ENCODE measurements around the gene STPG2.

The STPG2 gene

GRCh38 chr4:98150092-98150761, 7.0 kb upstream of the STPG2 start:
- Histone ChIP-seq H3K4me1 (ENCODE audit: control insufficient read depth, insufficient read depth, low read length, unreplicated experiment) (peaks cover 14% of the 10 kb centered on the region), H3K27ac (ENCODE audit: low read depth, low read length) (no peak overlapping the region), H3K79me2 (ENCODE audit: control insufficient read depth, insufficient read depth, low read length, unreplicated experiment) (no peaks in the 10 kb centered on the region), H3K27me3 (ENCODE audit: insufficient read depth, low read length) (no peaks in the 10 kb centered on the region), H3K4me3 (ENCODE audit: low read depth, low read length) (no peak overlapping the region), H3K36me3 (ENCODE audit: insufficient read depth, low read length) (no peaks in the 10 kb centered on the region), H2AFZ (ENCODE audit: low read length, unreplicated experiment) (no peak overlapping the region)

GRCh38 chr4:98148856-98149255, 5.6 kb upstream of the STPG2 start:
- Histone ChIP-seq H3K79me2 (ENCODE audit: control insufficient read depth, insufficient read depth, low read length, unreplicated experiment) (no peaks in the 10 kb centered on the region), H3K4me1 (ENCODE audit: control insufficient read depth, insufficient read depth, low read length, unreplicated experiment) (peaks cover 14% of the 10 kb centered on the region), H3K27ac (ENCODE audit: low read depth, low read length) (no peak overlapping the region), H3K27me3 (ENCODE audit: insufficient read depth, low read length) (no peaks in the 10 kb centered on the region), H3K36me3 (ENCODE audit: insufficient read depth, low read length) (no peaks in the 10 kb centered on the region), H3K4me3 (ENCODE audit: low read depth, low read length) (0 out of 2 replicates have a peak overlapping the region, but pooled peaks have one; percentile 50), H2AFZ (ENCODE audit: low read length, unreplicated experiment) (peak overlapping the region; percentile 57)

GRCh38 chr4:98126141-98126540, 17.1 kb downstream of the STPG2 start:
- Histone ChIP-seq H3K27me3 (ENCODE audit: insufficient read depth, low read length) (no peaks in the 10 kb centered on the region), H3K4me1 (ENCODE audit: control insufficient read depth, insufficient read depth, low read length, unreplicated experiment) (no peaks in the 10 kb centered on the region), H3K36me3 (ENCODE audit: insufficient read depth, low read length) (no peaks in the 10 kb centered on the region), H3K4me3 (ENCODE audit: low read depth, low read length) (no peak overlapping the region), H2AFZ (ENCODE audit: low read length, unreplicated experiment) (no peak overlapping the region), H3K27ac (ENCODE audit: low read depth, low read length) (no peak overlapping the region), H3K79me2 (ENCODE audit: control insufficient read depth, insufficient read depth, low read length, unreplicated experiment) (no peaks in the 10 kb centered on the region)

- no peaks in the 10 kb centered on the region for H3K79me2 ChIP-seq (ENCODE audit: control insufficient read depth, insufficient read depth, low read length, unreplicated experiment)
- no peak overlapping the region for H2AFZ ChIP-seq (ENCODE audit: low read length, unreplicated experiment)
- no peak overlapping the region for H3K4me3 ChIP-seq (ENCODE audit: low read depth, low read length)
- no peaks in the 10 kb centered on the region for H3K27me3 ChIP-seq (ENCODE audit: insufficient read depth, low read length)
- H3K4me1 ChIP-seq (ENCODE audit: control insufficient read depth, insufficient read depth, low read length, unreplicated experiment) = no peaks in the 10 kb centered on the region
- no peaks in the 10 kb centered on the region for H3K36me3 ChIP-seq (ENCODE audit: insufficient read depth, low read length)
- H3K27ac ChIP-seq (ENCODE audit: low read depth, low read length) = no peak overlapping the region
Measured at GRCh38 chr4:98125585-98125984, 17.7 kb downstream of the STPG2 start.

GRCh38 chr4:98117363-98117762, 25.9 kb downstream of the STPG2 start:
- Histone ChIP-seq H3K27ac (ENCODE audit: low read depth, low read length) (no peak overlapping the region), H2AFZ (ENCODE audit: low read length, unreplicated experiment) (no peak overlapping the region), H3K4me3 (ENCODE audit: low read depth, low read length) (no peak overlapping the region), H3K36me3 (ENCODE audit: insufficient read depth, low read length) (no peaks in the 10 kb centered on the region; the same call in 1 of the 2 replicates), H3K4me1 (ENCODE audit: control insufficient read depth, insufficient read depth, low read length, unreplicated experiment) (no peaks in the 10 kb centered on the region), H3K27me3 (ENCODE audit: insufficient read depth, low read length) (no peaks in the 10 kb centered on the region), H3K79me2 (ENCODE audit: control insufficient read depth, insufficient read depth, low read length, unreplicated experiment) (no peaks in the 10 kb centered on the region)

DNA sequence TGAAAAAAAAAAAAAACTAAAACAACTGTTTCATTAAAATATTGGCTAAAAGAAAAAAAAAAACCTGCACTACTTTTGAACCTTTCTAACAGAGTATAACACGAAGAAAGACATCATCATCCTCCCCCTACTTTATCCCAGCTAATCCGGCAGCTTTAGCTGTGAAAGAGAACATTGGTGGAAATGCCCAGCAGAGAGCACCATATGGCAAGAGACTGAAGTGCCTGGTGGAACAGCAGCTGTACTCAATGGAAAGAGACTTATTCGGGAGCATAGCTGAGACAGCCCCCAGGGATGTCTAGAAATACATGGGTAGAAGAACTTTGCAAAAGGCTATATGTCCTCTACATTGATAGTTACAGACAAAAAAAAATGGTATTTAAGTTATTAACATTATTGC, 30.3 kb downstream of the STPG2 start:
- no peaks in the 10 kb centered on the region; the same call in 1 of the 2 replicates for H3K36me3 ChIP-seq (ENCODE audit: insufficient read depth, low read length)
- H2AFZ ChIP-seq (ENCODE audit: low read length, unreplicated experiment) = no peak overlapping the region
- H3K79me2 ChIP-seq (ENCODE audit: control insufficient read depth, insufficient read depth, low read length, unreplicated experiment) = no peaks in the 10 kb centered on the region
- no peaks in the 10 kb centered on the region for H3K27me3 ChIP-seq (ENCODE audit: insufficient read depth, low read length)
- no peaks in the 10 kb centered on the region for H3K4me1 ChIP-seq (ENCODE audit: control insufficient read depth, insufficient read depth, low read length, unreplicated experiment)
- H3K4me3 ChIP-seq (ENCODE audit: low read depth, low read length) = no peak overlapping the region
- no peak overlapping the region for H3K27ac ChIP-seq (ENCODE audit: low read depth, low read length)

DNA sequence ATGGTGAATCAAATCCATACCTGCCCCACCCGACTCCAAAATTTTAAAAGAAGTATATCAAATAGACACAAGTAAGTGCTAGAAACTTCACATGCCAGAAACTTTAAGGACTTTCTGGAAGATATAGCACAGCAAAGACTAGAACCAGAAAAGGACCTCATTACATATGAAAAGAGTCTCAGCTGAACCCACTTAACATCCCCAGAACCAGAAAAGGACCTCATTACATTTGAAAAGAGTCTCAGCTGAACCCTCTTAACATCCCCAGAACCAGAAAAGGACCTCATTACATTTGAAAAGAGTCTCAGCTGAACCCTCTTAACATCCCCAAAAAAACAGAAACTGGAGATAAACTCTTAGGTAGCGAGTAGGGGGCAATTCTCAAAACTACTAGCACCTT, 32.3 kb downstream of the STPG2 start:
- H3K4me1 ChIP-seq (ENCODE audit: control insufficient read depth, insufficient read depth, low read length, unreplicated experiment) = no peaks in the 10 kb centered on the region
- 0 out of 2 replicates have a peak, but pooled peaks cover 3% of the 10 kb centered on the region for H3K27me3 ChIP-seq (ENCODE audit: insufficient read depth, low read length)
- no peaks in the 10 kb centered on the region for H3K36me3 ChIP-seq (ENCODE audit: insufficient read depth, low read length)
- H3K27ac ChIP-seq (ENCODE audit: low read depth, low read length) = no peak overlapping the region
- H2AFZ ChIP-seq (ENCODE audit: low read length, unreplicated experiment) = no peak overlapping the region
- no peak overlapping the region for H3K4me3 ChIP-seq (ENCODE audit: low read depth, low read length)
- H3K79me2 ChIP-seq (ENCODE audit: control insufficient read depth, insufficient read depth, low read length, unreplicated experiment) = no peaks in the 10 kb centered on the region

GRCh38 chr4:98110214-98110613, 33.1 kb downstream of the STPG2 start:
- Histone ChIP-seq H2AFZ (ENCODE audit: low read length, unreplicated experiment) (no peak overlapping the region), H3K4me1 (ENCODE audit: control insufficient read depth, insufficient read depth, low read length, unreplicated experiment) (no peaks in the 10 kb centered on the region), H3K4me3 (ENCODE audit: low read depth, low read length) (no peak overlapping the region), H3K27ac (ENCODE audit: low read depth, low read length) (no peak overlapping the region), H3K27me3 (ENCODE audit: insufficient read depth, low read length) (0 out of 2 replicates have a peak, but pooled peaks cover 3% of the 10 kb centered on the region), H3K36me3 (ENCODE audit: insufficient read depth, low read length) (no peaks in the 10 kb centered on the region), H3K79me2 (ENCODE audit: control insufficient read depth, insufficient read depth, low read length, unreplicated experiment) (no peaks in the 10 kb centered on the region)

- no peak overlapping the region for H3K4me3 ChIP-seq (ENCODE audit: low read depth, low read length)
- H3K27ac ChIP-seq (ENCODE audit: low read depth, low read length) = no peak overlapping the region
- H2AFZ ChIP-seq (ENCODE audit: low read length, unreplicated experiment) = no peak overlapping the region
- H3K4me1 ChIP-seq (ENCODE audit: control insufficient read depth, insufficient read depth, low read length, unreplicated experiment) = no peaks in the 10 kb centered on the region
- 0 out of 2 replicates have a peak, but pooled peaks cover 3% of the 10 kb centered on the region for H3K27me3 ChIP-seq (ENCODE audit: insufficient read depth, low read length)
- H3K79me2 ChIP-seq (ENCODE audit: control insufficient read depth, insufficient read depth, low read length, unreplicated experiment) = no peaks in the 10 kb centered on the region
- H3K36me3 ChIP-seq (ENCODE audit: insufficient read depth, low read length) = no peaks in the 10 kb centered on the region
Measured at GRCh38 chr4:98102660-98103059, 40.6 kb downstream of the STPG2 start.

- H2AFZ ChIP-seq (ENCODE audit: low read length, unreplicated experiment) = no peak overlapping the region
- no peaks in the 10 kb centered on the region for H3K4me1 ChIP-seq (ENCODE audit: control insufficient read depth, insufficient read depth, low read length, unreplicated experiment)
- peaks cover 6% of the 10 kb centered on the region; the same call in 1 of the 2 replicates for H3K27me3 ChIP-seq (ENCODE audit: insufficient read depth, low read length)
- H3K4me3 ChIP-seq (ENCODE audit: low read depth, low read length) = no peak overlapping the region
- H3K27ac ChIP-seq (ENCODE audit: low read depth, low read length) = no peak overlapping the region
- H3K79me2 ChIP-seq (ENCODE audit: control insufficient read depth, insufficient read depth, low read length, unreplicated experiment) = no peaks in the 10 kb centered on the region
- no peaks in the 10 kb centered on the region for H3K36me3 ChIP-seq (ENCODE audit: insufficient read depth, low read length)
Measured at GRCh38 chr4:98101988-98102387, 41.3 kb downstream of the STPG2 start.

DNA sequence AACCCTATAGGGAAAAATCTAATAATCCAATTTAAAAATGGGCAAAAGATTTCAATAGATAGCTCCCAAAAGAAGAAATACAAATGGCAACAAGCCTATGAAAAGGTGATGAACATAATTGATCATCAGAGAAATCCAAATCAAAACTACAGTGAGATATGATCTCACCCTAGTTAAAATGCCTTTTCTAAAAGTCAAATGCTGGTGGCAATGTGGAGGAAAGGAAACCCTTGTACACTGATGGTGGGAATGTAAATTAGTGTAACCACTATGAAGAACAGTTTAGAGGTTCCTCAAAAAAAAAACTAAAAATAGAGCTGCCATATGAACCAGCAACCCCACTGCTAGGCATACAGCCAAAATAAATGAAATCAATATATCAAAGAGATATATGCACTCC, 44.5 kb downstream of the STPG2 start:
- H3K4me1 ChIP-seq (ENCODE audit: control insufficient read depth, insufficient read depth, low read length, unreplicated experiment) = no peaks in the 10 kb centered on the region
- H2AFZ ChIP-seq (ENCODE audit: low read length, unreplicated experiment) = no peak overlapping the region
- H3K27me3 ChIP-seq (ENCODE audit: insufficient read depth, low read length) = peaks cover 9% of the 10 kb centered on the region; the same call in 1 of the 2 replicates
- H3K36me3 ChIP-seq (ENCODE audit: insufficient read depth, low read length) = no peaks in the 10 kb centered on the region
- H3K27ac ChIP-seq (ENCODE audit: low read depth, low read length) = no peak overlapping the region
- no peak overlapping the region for H3K4me3 ChIP-seq (ENCODE audit: low read depth, low read length)
- no peaks in the 10 kb centered on the region for H3K79me2 ChIP-seq (ENCODE audit: control insufficient read depth, insufficient read depth, low read length, unreplicated experiment)
